GM21723 (cell line): ENCODE results near the gene OSBPL8.
"Not testable (repeated sequence)": the region's sequence is repeated elsewhere in the genome, so short reads cannot be mapped to it uniquely, and the experiment has no call there.

Source experiments
- ATAC-seq: cut with Tn5 transposase; IDR thresholded peaks from one replicate; pipeline ENCODE4 v1.9.1; 2021; ENCODE audit warnings: mild to moderate bottlenecking, moderate library complexity; ENCODE audit not compliant: unreplicated experiment

Gene OSBPL8

GRCh38 chr12:76478045-76478444, 81.5 kb downstream of the OSBPL8 start:
- no peak for ATAC-seq

- not testable (repeated sequence) for ATAC-seq
Measured at GRCh38 chr12:76472862-76473261, 86.7 kb downstream of the OSBPL8 start.

GRCh38 chr12:76471579-76471978, 88.0 kb downstream of the OSBPL8 start:
- no peak for ATAC-seq

- ATAC-seq = peak; percentile 85
Measured at GRCh38 chr12:76470028-76470939, 89.3 kb downstream of the OSBPL8 start.

- ATAC-seq = no peak
Measured at GRCh38 chr12:76464631-76465166, 94.9 kb downstream of the OSBPL8 start.

- no peak for ATAC-seq
Measured at GRCh38 chr12:76462668-76463224, 96.8 kb downstream of the OSBPL8 start.

- ATAC-seq = no peak
Measured at GRCh38 chr12:76460807-76461206, 98.8 kb downstream of the OSBPL8 start.

GRCh38 chr12:76457818-76458217, 101.8 kb downstream of the OSBPL8 start:
- no peak for ATAC-seq

GRCh38 chr12:76457010-76457409, 102.6 kb downstream of the OSBPL8 start:
- no peak for ATAC-seq

GRCh38 chr12:76455582-76456345, 103.8 kb downstream of the OSBPL8 start:
- ATAC-seq = peak; percentile 97

GRCh38 chr12:76451528-76451927, 108.0 kb downstream of the OSBPL8 start:
- no peak for ATAC-seq

GRCh38 chr12:76450690-76451089, 108.9 kb downstream of the OSBPL8 start:
- no peak for ATAC-seq

GRCh38 chr12:76449993-76450392, 109.6 kb downstream of the OSBPL8 start:
- no peak for ATAC-seq

- ATAC-seq = no peak
Measured at GRCh38 chr12:76449583-76449982, 110.0 kb downstream of the OSBPL8 start.

- ATAC-seq = no peak
Measured at GRCh38 chr12:76449016-76449415, 110.6 kb downstream of the OSBPL8 start.

GRCh38 chr12:76446090-76446489, 113.5 kb downstream of the OSBPL8 start:
- no peak for ATAC-seq

GRCh38 chr12:76445462-76445861, 114.1 kb downstream of the OSBPL8 start:
- ATAC-seq = no peak

- no peak for ATAC-seq
Measured at GRCh38 chr12:76444408-76444984, 115.1 kb downstream of the OSBPL8 start.

- ATAC-seq = no peak
Measured at GRCh38 chr12:76441016-76441415, 118.6 kb downstream of the OSBPL8 start.

- ATAC-seq = no peak
Measured at GRCh38 chr12:76432733-76433132, 126.8 kb downstream of the OSBPL8 start.

- ATAC-seq = no peak
Measured at GRCh38 chr12:76428117-76428516, 131.5 kb downstream of the OSBPL8 start.
